H1 (cell line): ENCODE measurements around the gene FAIM2. TPM values are rescaled to one million over a fixed set of nuclear protein-coding genes. Genes with fewer than 3 reads are reported as not detected.

Experiments
- CTCF ChIA-PET: fragments of 300-600 bp; sonication (Branson Sonifier 250); formaldehyde crosslinking; loops from one replicate; lab custom pipeline; 2021; ENCODE audit not compliant: partially characterized antibody; lab: Charles Lee
- POLR2A ChIA-PET: fragments of 300-600 bp; sonication (Branson Sonifier 250); formaldehyde crosslinking; loops from one replicate; lab custom pipeline; 2021; ENCODE audit warnings: inconsistent platforms; ENCODE audit not compliant: partially characterized antibody; lab: Charles Lee
- DNase-seq, 2 experiments: peaks; one replicate each; pipeline versions ENCODE4 v3.0.0 to v3.0.0-alpha.2; 2010 to 2022; ENCODE audit warnings: low spot score in 2 of 2, low read depth in 1 of 2, mixed read lengths in 1 of 2
- FAIRE-seq: peaks from 2 replicates; lab custom pipeline; 2011; peaks lifted over from hg19 to GRCh38; lab: Jason Lieb, UNC
- H2AFZ ChIP-seq: 2 replicates; pipeline ENCODE4 v1.8.1; 2012; ENCODE audit warnings: low read length, inconsistent platforms
- H2AK5ac ChIP-seq: 2 replicates; pipeline ENCODE4 v1.6.1; 2013; ENCODE audit warnings: low read depth, low read length
- H2BK120ac ChIP-seq: replicated peaks from 2 replicates; pipeline ENCODE3; 2013; ENCODE audit warnings: low read depth, low read length, inconsistent platforms
- H2BK12ac ChIP-seq: 2 replicates; pipeline ENCODE4 v1.6.1; 2013; ENCODE audit warnings: low read depth, low read length
- H2BK15ac ChIP-seq: 2 replicates; pipeline ENCODE4 v1.6.1; 2013; ENCODE audit warnings: low read length
- H2BK20ac ChIP-seq: 2 replicates; pipeline ENCODE4 v1.6.1; 2013; ENCODE audit warnings: low read length
- H2BK5ac ChIP-seq: 2 replicates; pipeline ENCODE4 v1.6.1; 2013; ENCODE audit warnings: low read depth, low read length
- H3K14ac ChIP-seq: 2 replicates; pipeline ENCODE4 v1.6.1; 2013; ENCODE audit warnings: inconsistent platforms; ENCODE audit not compliant: insufficient read length
- H3K18ac ChIP-seq: 2 replicates; pipeline ENCODE4 v1.6.1; 2013; ENCODE audit warnings: low read length; ENCODE audit errors: extremely low read depth
- H3K23ac ChIP-seq: 2 replicates; pipeline ENCODE4 v1.6.1; 2013; ENCODE audit warnings: inconsistent platforms; ENCODE audit not compliant: insufficient read length
- H3K23me2 ChIP-seq: 2 replicates; pipeline ENCODE4 v1.6.1; 2013; ENCODE audit warnings: low read depth, low read length
- H3K27ac ChIP-seq: 2 replicates; pipeline ENCODE4 v1.6.1; 2011; ENCODE audit warnings: low read depth, low read length, inconsistent platforms
- H3K27me3 ChIP-seq, 4 experiments: replicated peaks in 1 of 4; 1 replicate in 1 of 4; 2 replicates in 3 of 4; pipeline versions ENCODE4 v1.6.1 to v1.8.1; 2011 to 2013; ENCODE audit warnings: low read length in 3 of 4, mild to moderate bottlenecking in 3 of 4, inconsistent platforms in 2 of 4, mixed read lengths in 2 of 4, moderate library complexity in 1 of 4; ENCODE audit not compliant: control insufficient read depth in 3 of 4, insufficient read depth in 3 of 4; ENCODE audit errors: extremely low read depth in 1 of 4
- H3K36me3 ChIP-seq, 4 experiments: 2 replicates each; pipeline versions ENCODE4 v1.6.1 to v1.8.1; 2011 to 2013; ENCODE audit warnings: mild to moderate bottlenecking in 4 of 4, low read length in 3 of 4, moderate library complexity in 2 of 4, control low read depth in 1 of 4, inconsistent platforms in 1 of 4; ENCODE audit not compliant: insufficient read depth in 4 of 4, control insufficient read depth in 2 of 4
- H3K4ac ChIP-seq: replicated peaks from 2 replicates; pipeline ENCODE3; 2013; ENCODE audit warnings: low read length, low read depth, mixed read lengths, inconsistent platforms; ENCODE audit not compliant: insufficient read length
- H3K4me1 ChIP-seq, 4 experiments: replicated peaks in 1 of 4; 1 replicate in 1 of 4; 2 replicates in 3 of 4; pipeline versions ENCODE4 v1.6.1 to v1.8.1; 2011 to 2013; ENCODE audit warnings: low read length in 3 of 4, inconsistent platforms in 2 of 4, mixed read lengths in 1 of 4; ENCODE audit not compliant: insufficient read depth in 4 of 4, control insufficient read depth in 3 of 4
- H3K4me2 ChIP-seq, 2 experiments: 2 replicates each; pipeline versions ENCODE4 v1.6.1 to v1.8.1; 2011 to 2013; ENCODE audit warnings: low read depth in 2 of 2, low read length in 2 of 2, control low read depth in 1 of 2, inconsistent platforms in 1 of 2, mild to moderate bottlenecking in 1 of 2; ENCODE audit not compliant: insufficient read depth in 1 of 2
- H3K4me3 ChIP-seq, 4 experiments: fragments of 200-600, 300-600 bp in 1 of 4; sonication (generic), shearing (Covaris generic), sonication (Bioruptor Twin) in 1 of 4; 2 replicates each; pipeline versions ENCODE4 v1.5.1 to v1.8.1; 2011 to 2016; ENCODE audit warnings: low read length in 4 of 4, low read depth in 3 of 4, control low read depth in 2 of 4, inconsistent platforms in 2 of 4, mild to moderate bottlenecking in 2 of 4, mixed read lengths in 1 of 4, moderate library complexity in 1 of 4; ENCODE audit not compliant: insufficient read depth in 2 of 4; ENCODE audit errors: extremely low read depth in 1 of 4
- H3K56ac ChIP-seq: replicated peaks from 2 replicates; pipeline ENCODE3; 2013; ENCODE audit warnings: low read depth, mild to moderate bottlenecking, mixed read lengths, low read length, inconsistent platforms; ENCODE audit not compliant: insufficient read length
- H3K79me1 ChIP-seq: 2 replicates; pipeline ENCODE4 v1.6.1; 2013; ENCODE audit warnings: low read depth, low read length, control low read depth
- H3K79me2 ChIP-seq, 2 experiments: 2 replicates each; pipeline versions ENCODE4 v1.6.1 to v1.8.1; 2012 to 2013; ENCODE audit warnings: low read length in 2 of 2, mild to moderate bottlenecking in 2 of 2, inconsistent platforms in 1 of 2; ENCODE audit not compliant: insufficient read depth in 2 of 2, control insufficient read depth in 1 of 2
- H3K9ac ChIP-seq, 4 experiments: replicated peaks in 1 of 4; 1 replicate in 1 of 4; 2 replicates in 3 of 4; pipeline versions ENCODE4 v1.6.1 to v1.8.1; 2011 to 2013; ENCODE audit warnings: low read depth in 3 of 4, low read length in 3 of 4, control low read depth in 2 of 4, mild to moderate bottlenecking in 2 of 4, moderate library complexity in 2 of 4, inconsistent platforms in 1 of 4; ENCODE audit errors: extremely low read depth in 1 of 4
- H3K9me3 ChIP-seq, 2 experiments: 2 replicates each; pipeline versions ENCODE4 v1.6.1 to v1.8.1; 2012 to 2013; ENCODE audit warnings: mild to moderate bottlenecking in 2 of 2, moderate library complexity in 2 of 2, control low read depth in 1 of 2, inconsistent platforms in 1 of 2, low read depth in 1 of 2, low read length in 1 of 2, mixed read lengths in 1 of 2; ENCODE audit not compliant: insufficient read depth in 2 of 2
- H4K20me1 ChIP-seq, 2 experiments: replicated peaks in 1 of 2; 2 replicates each; pipeline versions ENCODE3 to v1.8.1; 2011 to 2013; ENCODE audit warnings: inconsistent platforms in 2 of 2, low read length in 2 of 2, mild to moderate bottlenecking in 1 of 2; ENCODE audit not compliant: insufficient read depth in 2 of 2, control insufficient read depth in 1 of 2
- H4K5ac ChIP-seq: 2 replicates; pipeline ENCODE4 v1.6.1; 2013; ENCODE audit warnings: low read length, low read depth, mixed read lengths, inconsistent platforms; ENCODE audit not compliant: insufficient read length
- H4K8ac ChIP-seq: 2 replicates; pipeline ENCODE4 v1.8.0; 2013; ENCODE audit warnings: mild to moderate bottlenecking, moderate library complexity, low read length, inconsistent platforms; ENCODE audit not compliant: insufficient read depth; ENCODE audit errors: extremely low read depth
- H4K91ac ChIP-seq: replicated peaks from 2 replicates; pipeline ENCODE3; 2013; ENCODE audit warnings: low read length, mixed read lengths, inconsistent platforms; ENCODE audit not compliant: insufficient read length
- BRCA1 ChIP-seq: IDR thresholded peaks from 2 replicates; pipeline ENCODE4 v1.6.1; 2012; ENCODE audit warnings: low read depth, low read length, improper control_type of control experiment
- CREB1 ChIP-seq: IDR thresholded peaks from 2 replicates; pipeline ENCODE4 v1.6.1; 2012; ENCODE audit warnings: inconsistent platforms
- HDAC6 ChIP-seq: IDR thresholded peaks from one replicate; pipeline ENCODE4 v1.7.1; 2012; ENCODE audit warnings: low read depth, mild to moderate bottlenecking, inconsistent platforms, low read length, moderate library complexity
- SAP30 ChIP-seq: fragments of 300-600 bp; sonication (generic); IDR thresholded peaks from 2 replicates; pipeline ENCODE4 v1.7.1; 2012; ENCODE audit warnings: low read length, moderate library complexity, mild to moderate bottlenecking, inconsistent platforms; ENCODE audit not compliant: insufficient read depth, insufficient replicate concordance
- SIN3A ChIP-seq, 2 experiments: IDR thresholded peaks in 1 of 2; conservative IDR thresholded peaks in 1 of 2; 2 replicates each; pipeline ENCODE4 v1.6.1; 2011 to 2012; ENCODE audit warnings: low read length in 2 of 2, improper control_type of control experiment in 1 of 2, low read depth in 1 of 2, mild to moderate bottlenecking in 1 of 2
- WGBS, 2 experiments: shearing (Covaris generic) in 1 of 2; methylation state at CpG; one replicate each; pipeline versions ENCODE4 v1.1.6 to v1.1.7; 2013 to 2015; ENCODE audit warnings: low lambda C conversion rate in 2 of 2, mixed read lengths in 2 of 2, inconsistent platforms in 1 of 2, low coverage in 1 of 2, missing lambda C conversion rate in 1 of 2; ENCODE audit not compliant: insufficient replicate concordance in 2 of 2, insufficient coverage in 1 of 2, insufficient read length in 1 of 2; ENCODE audit errors: extremely low coverage in 1 of 2, missing lambda C conversion rate in 1 of 2; 5-methylcytosine and 5-hydroxymethylcytosine counted together
- polyA plus RNA-seq, 7 experiments: library from polyadenylated mRNA; depleted of rRNA in 3 of 7; stranded (reverse) in 5 of 7; unstranded in 2 of 7; fragments of >200 nt in 5 of 7; fragments of 200-250 nt in 2 of 7; gene quantifications; 1 replicate in 5 of 7; 2 replicates in 1 of 7; 4 replicates in 1 of 7; pipeline versions ENCODE4 v1.2.1 to v1.2.3, GENCODE V29; 2011 to 2013; ENCODE audit warnings: missing spikeins in 2 of 7, mixed read lengths in 2 of 7
- total RNA-seq: library from RNA; stranded (reverse); fragmentation: NEBNext Ultra II Directional; extraction: Animal tissue kit (Norgen Biotek cat#: 25700); gene quantifications from 2 replicates; pipeline ENCODE4 v1.2.1, GENCODE V29; 2021

The FAIM2 gene
- total and polyA plus RNA-seq, 2 of the 8 experiments (the other 6 are each of a cell fraction or from before 2014, with no cell fraction given), result 0.89 to 1.3 TPM

DNA sequence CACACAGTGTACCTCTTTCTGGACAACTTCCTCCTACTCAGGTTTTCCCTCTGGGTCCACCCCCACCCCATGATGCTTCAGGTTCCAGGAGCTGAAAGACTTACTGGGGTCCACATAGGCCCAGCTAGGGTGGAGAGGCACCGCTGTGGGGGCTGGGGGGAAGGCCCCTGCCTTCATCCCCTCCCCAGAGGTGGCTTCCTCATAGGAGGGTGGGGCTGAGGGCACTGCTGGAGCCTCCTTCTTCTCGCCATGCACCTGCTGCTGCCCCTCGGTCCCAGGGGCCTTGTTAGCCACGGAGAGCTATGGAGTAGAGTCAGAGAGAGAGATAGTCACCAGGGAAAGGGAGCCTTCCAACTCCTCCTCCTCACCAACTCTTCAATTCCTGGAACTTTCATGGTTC lies 2.7 kb downstream of the FAIM2 start:
- Histone ChIP-seq H3K79me2 (no peaks in the 10 kb centered on the region), H3K14ac (no peak overlapping the region), H2BK120ac (no peak overlapping the region), H2BK5ac (no peak overlapping the region), H4K5ac (no peak overlapping the region), H3K27ac (no peak overlapping the region), H4K8ac (no peak overlapping the region), H3K9me3 (no peaks in the 10 kb centered on the region), H3K4me2 (no peak overlapping the region), H3K36me3 (no peaks in the 10 kb centered on the region), H3K27me3 (peaks cover 0 to 19% (median 16%) of the 10 kb centered on the region in 4 experiments; a peak in 5 of 7 replicates), H2AFZ (no peak overlapping the region), H3K79me1 (no peaks in the 10 kb centered on the region), H4K20me1 (no peaks in the 10 kb centered on the region), H2BK15ac (no peak overlapping the region), H3K9ac (no peak overlapping the region), H3K4me3 (no peak overlapping the region), H4K91ac (no peak overlapping the region), H3K56ac (no peak overlapping the region), H3K23me2 (peaks cover 5% of the 10 kb centered on the region; the same call in 1 of the 2 replicates), H2BK20ac (no peak overlapping the region), H3K23ac (no peak overlapping the region), H3K4ac (no peak overlapping the region), H2AK5ac (no peak overlapping the region), H2BK12ac (no peak overlapping the region; the same call in 1 of the 2 replicates), H3K18ac (no peak overlapping the region), H3K4me1 (peaks cover 0 to 9% (median 1%) of the 10 kb centered on the region in 4 experiments; a peak in 5 of 7 replicates)
- WGBS, 2 experiments, result 63% methylated on average over 3 of the region's 4 CpGs; no CpG with 5 or more reads in 1 of the 2 experiments
- POLR2A ChIA-PET, result interaction anchor here (0.6 to 1.6 kb wide), 5 partner anchors 9 to 77 kb away, joined by 3 to 8 read pairs (median 3); no protein-coding TSS in a partner anchor
- CTCF ChIA-PET, result interaction anchor here (0.8 to 12.4 kb wide), 9 partner anchors 8 to 66 kb away, joined by 3 to 107 read pairs (median 6); no protein-coding TSS in a partner anchor
- FAIRE-seq (no peak), DNase-seq (no peak)
- TF ChIP-seq SIN3A (conservative IDR thresholded peaks at IDR 0.05 in 1 of 2, IDR thresholded peaks at IDR 0.05 in 1 of 2; ENCODE audit: low read depth in 1 of 2, low read length in 2 of 2) (no peak), SAP30 (no peak), CREB1 (no peak), HDAC6 (no peak), BRCA1 (no peak)
